Ascending aorta (tissue), 2 donors: ENCODE measurements around the gene ANKRD11. TPM values are rescaled to one million over a fixed set of nuclear protein-coding genes. Genes with fewer than 3 reads are reported as not detected.

Source experiments
- DNase-seq, 2 donors: peaks; one replicate each; pipeline ENCODE4 v3.0.0-alpha.2; 2019; ENCODE audit warnings: low spot score in 2 of 2
- H3K27ac ChIP-seq, 2 donors: fragments of 200-600 bp; sonication (generic); one replicate each; pipeline ENCODE4 v1.5.1; 2016 to 2017; ENCODE audit warnings: mild to moderate bottlenecking in 1 of 2
- H3K27me3 ChIP-seq: fragments of 200-600 bp; sonication (generic); one replicate; pipeline ENCODE4 v1.5.1; 2017
- H3K36me3 ChIP-seq, 2 donors: fragments of 200-600 bp; sonication (generic); one replicate each; pipeline ENCODE4 v1.5.1; 2016
- H3K4me1 ChIP-seq, 2 donors: fragments of 200-600 bp; sonication (generic); one replicate each; pipeline ENCODE4 v1.5.1; 2016 to 2017; ENCODE audit warnings: mild to moderate bottlenecking in 1 of 2
- H3K4me3 ChIP-seq, 2 donors: fragments of 200-600 bp; sonication (generic); one replicate each; pipeline ENCODE4 v1.5.1; 2016 to 2017; ENCODE audit warnings: mild to moderate bottlenecking in 1 of 2
- H3K9me3 ChIP-seq, 2 donors: fragments of 200-600 bp; sonication (generic); one replicate each; pipeline ENCODE4 v1.5.1; 2016
- CTCF ChIP-seq, 3 experiments: fragments of 200-600 bp in 2 of 3; fragments of 450-650 bp in 1 of 3; sonication (generic) in 2 of 3; IDR thresholded peaks; one replicate each; pipeline ENCODE4 v1.5.1; 2016 to 2019; ENCODE audit warnings: antibody characterized with exemption in 3 of 3, mild to moderate bottlenecking in 1 of 3, moderate library complexity in 1 of 3
- intact Hi-C: fragments of 100-400 bp; cut with DNase I; formaldehyde crosslinking; loops from one replicate; pipeline ENCODE4 v1.15.1; 2023
- total RNA-seq: library from RNA; depleted of rRNA; stranded (reverse); fragments of >200 nt; gene quantifications from one replicate; pipeline ENCODE4 v1.1.0, GENCODE V29; 2016

The ANKRD11 gene
- total RNA-seq, 1 donor from 2014 or later = 124 TPM

- H3K27me3 ChIP-seq = no peaks in the 10 kb centered on the region
- intact Hi-C loops = loop anchor here (1.0 to 5.0 kb wide), 2 partner anchors 20 to 121 kb away; no protein-coding TSS in a partner anchor
Observed at GRCh38 chr16:89320782-89321501, 169.4 kb downstream of the ANKRD11 start.

GRCh38 chr16:89319886-89320781, 170.2 kb downstream of the ANKRD11 start:
- H3K27me3 ChIP-seq = no peaks in the 10 kb centered on the region
- TF ChIP-seq CTCF (IDR thresholded peaks at IDR 0.05) = no peak
- no peaks in the 10 kb centered on the region for H3K9me3 ChIP-seq
- peaks cover 20 to 55% of the 10 kb centered on the region in 2 donors for H3K4me1 ChIP-seq
- intact Hi-C loops = loop anchor here (1.0 to 5.0 kb wide), 2 partner anchors 19 to 122 kb away; no protein-coding TSS in a partner anchor
- H3K36me3 ChIP-seq = peaks cover 3% of the 10 kb centered on the region in 2 donors
- DNase-seq = peak in 1 of 2 donors; percentile 83
- peak overlapping the region; percentile 81 to 85 for H3K27ac ChIP-seq
- H3K4me3 ChIP-seq = peak overlapping the region; percentile 18 to 40

More at GRCh38 chr16:89320782-89321501, 169.4 kb downstream of the ANKRD11 start:
- H3K4me1 ChIP-seq = peaks cover 26 to 60% of the 10 kb centered on the region in 2 donors
- peaks cover 3% of the 10 kb centered on the region in 2 donors for H3K36me3 ChIP-seq
- H3K9me3 ChIP-seq = no peaks in the 10 kb centered on the region
- H3K4me3 ChIP-seq = peak overlapping the region; percentile 18 to 40
- DNase-seq = no peak
- H3K27ac ChIP-seq = peak overlapping the region; percentile 81 to 85
- no peak for TF ChIP-seq CTCF (IDR thresholded peaks at IDR 0.05)

GRCh38 chr16:89319631-89319885, 170.8 kb downstream of the ANKRD11 start:
- no peak for TF ChIP-seq CTCF (IDR thresholded peaks at IDR 0.05)
- intact Hi-C loops = no loop called here
- no peaks in the 10 kb centered on the region for H3K27me3 ChIP-seq
- no peaks in the 10 kb centered on the region for H3K9me3 ChIP-seq
- peaks cover 20 to 52% of the 10 kb centered on the region in 2 donors for H3K4me1 ChIP-seq
- DNase-seq = no peak
- peaks cover 3% of the 10 kb centered on the region in 2 donors for H3K36me3 ChIP-seq
- peak overlapping the region; percentile 81 to 85 for H3K27ac ChIP-seq
- H3K4me3 ChIP-seq = peak overlapping the region; percentile 18 to 40

- Histone ChIP-seq H3K9me3 (no peaks in the 10 kb centered on the region), H3K36me3 (peaks cover 3% of the 10 kb centered on the region in 2 donors), H3K27ac (peak overlapping the region; percentile 81 to 85), H3K27me3 (no peaks in the 10 kb centered on the region), H3K4me3 (peak overlapping the region; percentile 18 to 40), H3K4me1 (peaks cover 20 to 49% of the 10 kb centered on the region in 2 donors)
- TF ChIP-seq CTCF (IDR thresholded peaks at IDR 0.05) = no peak
- intact Hi-C loops = no loop called here
- DNase-seq = no peak
Observed at GRCh38 chr16:89318871-89319630, 171.3 kb downstream of the ANKRD11 start.

- Histone ChIP-seq H3K36me3 (peaks cover 3% of the 10 kb centered on the region in 2 donors), H3K27me3 (no peaks in the 10 kb centered on the region), H3K27ac (peak overlapping the region; percentile 81 to 85), H3K9me3 (no peaks in the 10 kb centered on the region), H3K4me3 (no peak overlapping the region), H3K4me1 (peaks cover 20 to 49% of the 10 kb centered on the region in 2 donors)
- no peak for DNase-seq
- intact Hi-C loops = no loop called here
- TF ChIP-seq CTCF (IDR thresholded peaks at IDR 0.05) = no peak
Observed at GRCh38 chr16:89318430-89318758, 172.0 kb downstream of the ANKRD11 start.
